ENCODE results near the gene COL21A1.

The COL21A1 gene

DNA sequence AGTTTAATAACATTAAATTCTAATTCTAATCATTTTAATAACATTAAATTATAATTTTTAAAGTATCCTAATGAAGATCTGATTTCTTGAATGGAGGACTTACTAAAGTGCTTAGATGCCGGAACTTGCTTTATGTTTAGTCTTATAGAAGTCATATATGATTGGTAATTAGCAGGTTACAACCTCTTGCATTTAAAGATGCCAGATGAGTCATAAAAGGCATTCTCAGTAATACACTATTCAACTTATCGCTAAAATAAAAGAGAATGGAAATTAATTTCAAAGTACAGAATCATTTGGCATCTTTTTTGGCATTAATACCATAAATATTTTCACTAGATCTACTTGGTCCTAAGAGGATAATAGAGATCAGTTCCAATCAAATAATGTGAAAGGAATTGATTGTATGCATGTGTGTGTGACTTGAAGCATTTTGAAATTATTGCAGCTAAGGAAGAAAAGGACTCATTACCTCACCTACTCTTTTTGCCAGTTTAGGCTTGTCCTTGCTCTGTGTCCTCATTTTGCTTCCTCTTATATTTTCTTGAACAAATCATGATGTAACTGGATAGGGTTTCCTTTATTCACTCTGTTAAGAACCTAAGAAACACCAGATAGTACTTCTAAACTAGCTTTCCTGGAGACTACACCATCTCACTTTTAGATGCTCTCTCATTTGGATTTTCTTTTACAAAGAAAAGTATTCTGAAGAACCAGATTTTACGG is 2.7 kb downstream of the COL21A1 start:
- DNase-seq: no peak

DNA sequence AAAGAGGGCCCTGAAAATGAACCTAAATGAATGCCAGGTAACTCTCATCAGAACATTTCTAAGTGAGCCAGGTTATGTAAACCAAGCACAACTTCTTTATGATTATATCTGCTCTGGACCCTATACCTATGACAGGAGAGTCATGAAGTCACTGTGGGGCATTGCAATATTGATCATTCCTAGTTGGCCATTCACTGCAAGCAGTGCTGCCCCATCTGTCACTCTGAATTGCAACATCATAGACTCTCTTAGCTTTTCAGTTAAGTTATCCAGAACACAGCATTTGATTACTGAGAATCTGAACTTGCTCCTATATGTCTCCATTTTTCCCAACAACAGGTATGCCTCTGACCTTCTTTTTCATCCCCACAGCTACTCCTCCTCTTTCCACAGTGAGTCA is 3.3 kb downstream of the COL21A1 start:
- DNase-seq: no peak

DNA sequence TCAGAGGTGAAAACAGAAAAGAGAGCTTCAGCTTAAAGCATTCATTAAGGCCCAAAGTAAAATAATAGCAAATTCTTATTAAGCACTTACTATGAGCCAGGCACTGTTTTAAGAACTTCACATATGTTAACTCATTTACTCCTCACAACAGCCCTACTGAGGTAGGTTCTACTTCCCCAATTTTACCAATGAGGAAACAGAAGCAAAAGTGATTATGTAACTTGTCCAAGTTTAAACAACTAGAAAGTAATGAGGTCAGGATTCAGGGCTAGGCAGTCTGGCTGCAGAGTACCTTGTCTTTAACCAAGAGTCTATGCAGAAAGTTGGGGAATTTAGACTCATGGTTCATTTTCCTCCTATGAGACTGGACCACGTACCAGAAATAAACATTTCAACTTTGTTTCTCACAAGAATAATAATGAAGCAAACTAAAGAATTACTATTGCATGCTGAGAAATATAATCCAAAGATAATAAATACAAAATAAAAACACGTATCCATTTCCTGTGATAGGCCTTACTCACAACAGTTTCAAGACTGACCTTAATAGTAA is 3.8 kb downstream of the COL21A1 start:
- DNase-seq: no peak

DNA sequence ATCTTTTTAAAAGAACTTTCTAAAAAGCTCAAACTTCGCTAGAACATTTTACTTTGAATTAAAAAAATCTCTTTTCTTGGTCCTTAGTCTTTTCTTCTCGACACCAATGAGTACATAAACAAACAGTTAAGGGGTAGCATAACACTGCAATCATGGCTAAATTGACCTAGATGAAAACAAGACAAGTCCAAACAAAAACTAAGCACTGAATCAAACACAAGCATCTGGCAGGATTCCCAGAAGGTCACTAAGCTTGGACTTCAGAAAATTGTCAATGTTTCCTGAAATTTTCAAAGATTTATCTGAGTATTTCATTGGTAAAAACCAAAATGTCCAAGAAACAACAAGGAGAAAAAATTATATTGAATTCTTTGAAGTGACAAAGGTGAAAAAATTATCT is 5.0 kb downstream of the COL21A1 start:
- DNase-seq: peak in 1 of 2 experiments; percentile 31

DNA sequence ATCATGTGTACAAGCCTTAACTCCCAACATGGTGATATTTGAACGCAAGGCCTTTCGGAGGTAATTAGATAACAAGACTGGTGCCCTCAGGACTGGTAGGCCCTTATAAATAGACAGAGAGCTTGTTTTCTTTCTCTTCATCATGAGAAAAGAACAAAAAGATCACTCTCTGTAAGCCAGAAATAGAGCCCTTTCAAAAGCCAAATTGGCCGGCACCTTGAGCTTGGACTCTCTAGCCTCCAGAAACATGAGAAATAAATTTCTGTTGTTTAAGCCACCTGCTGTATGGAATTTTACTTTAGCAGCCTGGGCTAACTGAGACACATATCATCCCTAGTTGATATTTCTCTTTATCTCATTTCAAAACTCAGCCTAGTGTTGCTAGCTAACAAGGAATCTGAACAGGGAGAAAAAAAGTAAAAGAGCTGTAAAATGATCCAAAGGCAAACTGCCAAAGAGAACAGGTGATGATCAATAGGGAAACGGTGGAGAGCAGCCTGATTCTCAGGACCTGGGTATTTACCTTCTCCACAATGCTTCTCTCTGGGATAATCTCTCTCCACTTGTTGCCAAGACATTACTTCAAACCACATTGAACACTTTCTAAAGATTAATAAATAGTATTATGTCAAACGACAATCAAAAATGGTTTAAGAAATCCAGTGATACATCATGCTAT is 6.1 kb downstream of the COL21A1 start:
- peak in 1 of 2 experiments; percentile 49 for DNase-seq

DNA sequence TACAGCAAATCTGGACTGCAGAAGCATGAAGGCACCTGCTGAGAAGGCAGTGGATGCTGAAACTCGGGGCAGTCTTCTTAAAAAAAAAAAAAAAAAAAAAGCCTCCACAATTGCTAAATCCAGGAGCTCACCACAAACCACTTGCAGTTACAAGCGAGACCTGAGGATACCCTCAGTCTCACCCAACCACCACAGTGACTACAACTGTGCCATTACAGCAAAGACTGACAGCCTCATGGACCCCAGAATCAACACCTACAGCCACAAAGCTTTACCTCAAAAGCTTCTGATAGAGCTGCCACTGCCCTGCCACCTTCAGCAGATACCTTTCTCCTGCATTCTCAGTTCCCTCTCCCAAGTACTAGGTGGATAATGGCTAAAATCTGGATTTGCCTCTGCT is 9.0 kb downstream of the COL21A1 start:
- no peak for DNase-seq

DNA sequence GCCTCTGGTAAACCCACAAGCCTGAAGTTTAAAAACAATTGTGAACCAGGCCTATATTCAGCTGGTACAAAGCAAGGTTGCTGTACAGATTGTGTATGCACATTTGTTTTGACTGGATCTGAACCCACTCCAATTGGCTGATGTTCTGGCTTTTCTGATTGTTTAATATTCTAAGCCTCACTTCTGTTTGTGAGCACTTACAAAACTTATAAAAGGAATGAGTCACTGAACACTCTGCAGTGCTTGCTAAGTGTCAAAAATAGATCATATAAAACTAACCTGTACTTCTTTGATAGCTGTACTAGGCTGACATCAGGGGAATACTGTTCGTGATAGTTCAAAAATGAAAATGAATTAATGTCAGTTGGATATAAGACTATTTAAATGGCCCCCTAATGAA is 12.1 kb downstream of the COL21A1 start:
- DNase-seq: no peak

DNA sequence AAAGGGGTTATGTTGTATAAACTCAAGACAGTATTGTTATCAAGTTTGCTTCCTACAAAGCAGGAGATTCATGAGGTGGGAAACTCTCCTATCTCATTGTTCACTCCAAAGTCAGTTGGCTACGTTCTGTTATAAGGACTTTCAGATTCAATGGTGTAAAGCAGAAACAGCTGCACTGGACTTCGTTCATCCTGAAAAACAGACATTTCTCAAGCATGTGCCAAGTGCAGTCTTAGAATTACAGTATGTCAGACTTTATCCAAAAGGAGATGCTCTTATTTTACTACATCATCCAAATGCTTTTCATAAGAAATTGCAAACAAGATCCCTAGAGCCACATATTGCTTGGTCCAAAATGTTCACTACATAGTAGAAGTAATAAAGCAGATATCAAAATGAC is 14.9 kb downstream of the COL21A1 start:
- DNase-seq: no peak

DNA sequence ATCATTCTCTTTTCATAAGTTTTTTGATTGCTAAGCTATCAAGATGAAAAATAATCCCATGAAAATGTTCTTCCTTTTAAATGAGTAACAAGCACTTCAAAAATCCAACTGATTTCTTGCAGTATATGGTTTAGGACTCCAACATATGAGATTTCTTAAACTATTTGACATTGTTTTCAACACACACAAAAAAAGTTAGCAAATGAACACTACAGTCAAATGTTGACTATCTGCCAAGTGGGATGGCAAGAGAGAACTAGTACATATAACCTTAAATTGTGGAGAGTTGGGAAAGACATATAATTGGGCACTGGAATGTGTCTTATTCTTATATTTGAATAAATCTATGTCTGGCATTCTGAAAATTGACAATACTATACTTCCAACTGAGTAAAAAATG is 15.6 kb downstream of the COL21A1 start:
- no peak for DNase-seq

DNA sequence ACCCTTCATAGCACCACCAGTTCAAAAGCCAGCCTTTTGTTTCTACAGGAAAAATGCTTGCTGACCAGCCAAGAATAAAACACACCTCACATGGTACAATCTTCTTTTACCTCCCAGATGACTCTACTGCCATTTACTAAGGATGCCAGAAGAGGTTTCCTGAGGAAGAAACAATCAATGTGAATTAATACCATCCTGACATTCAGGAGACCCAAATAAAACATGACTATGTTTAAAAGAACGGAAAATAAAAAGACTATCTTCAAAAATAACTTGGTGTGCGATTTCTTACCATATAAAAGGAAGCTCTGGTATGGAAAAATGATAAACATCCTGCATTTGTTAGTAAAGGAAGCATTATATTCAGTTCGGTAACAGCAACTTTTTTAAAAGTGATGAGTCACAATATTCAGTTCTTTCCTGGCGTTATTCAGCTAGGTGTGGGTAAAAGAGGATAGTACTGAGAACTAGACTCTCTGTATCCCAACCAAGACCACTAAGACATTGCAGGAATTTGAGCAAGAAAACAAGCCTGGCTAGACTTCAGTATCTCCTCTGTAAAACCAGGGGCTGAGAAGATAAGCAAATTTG is 16.3 kb downstream of the COL21A1 start:
- DNase-seq: no peak

DNA sequence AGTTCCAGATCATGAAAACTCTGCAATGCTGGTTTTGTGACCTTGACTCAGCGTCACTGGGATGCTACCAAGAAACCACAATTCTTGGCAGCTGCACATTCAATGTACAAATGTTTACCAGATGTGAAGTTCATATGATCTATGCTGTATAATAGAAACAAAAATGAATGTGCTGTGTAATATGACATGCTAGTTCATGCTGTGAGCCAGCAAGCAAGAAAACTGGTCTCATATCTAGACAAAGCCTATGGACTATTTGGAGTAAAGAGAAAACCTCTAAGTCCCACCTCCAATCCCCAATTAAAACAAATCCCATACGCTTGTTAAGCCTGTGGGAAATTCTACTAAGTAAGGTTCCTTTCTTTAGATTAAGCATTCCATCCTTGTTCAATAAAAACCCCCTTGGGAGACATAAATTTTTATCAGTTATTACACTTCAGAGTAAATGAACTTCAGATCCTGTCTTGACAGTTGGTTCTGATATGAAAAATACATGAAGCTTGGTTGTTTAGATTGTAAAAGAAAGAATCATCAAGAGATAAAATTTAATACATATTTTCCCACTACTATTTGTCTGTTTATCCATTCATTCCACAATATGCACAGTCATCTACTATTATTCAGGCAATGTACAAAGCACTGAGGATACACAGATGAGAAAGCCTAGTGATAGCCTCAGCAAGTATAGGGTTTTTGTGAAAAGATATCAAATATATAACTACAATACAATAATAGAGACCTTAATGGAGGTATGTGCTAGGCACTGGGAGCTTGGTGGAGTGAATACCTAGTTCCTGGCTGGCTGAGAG is 20.1 kb downstream of the COL21A1 start:
- DNase-seq: no peak

DNA sequence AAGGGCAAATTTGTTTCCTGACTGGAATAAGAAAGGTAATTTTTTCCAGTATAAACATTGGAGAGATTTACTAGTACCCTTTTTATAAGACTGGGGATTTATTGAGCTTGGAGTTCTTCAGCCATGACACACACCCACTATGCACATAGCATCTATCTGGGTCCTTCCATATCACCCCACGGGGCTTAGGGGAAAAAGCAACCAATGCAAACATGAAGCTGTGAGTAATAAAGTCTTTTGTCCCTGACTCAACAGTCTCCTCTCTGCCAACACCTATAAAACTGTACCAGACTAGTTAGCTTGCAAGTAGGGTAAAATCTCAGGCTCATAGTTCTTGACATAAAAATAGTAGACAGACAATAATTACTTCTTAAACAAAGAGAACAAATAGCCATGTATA is 23.4 kb downstream of the COL21A1 start:
- no peak for DNase-seq

DNA sequence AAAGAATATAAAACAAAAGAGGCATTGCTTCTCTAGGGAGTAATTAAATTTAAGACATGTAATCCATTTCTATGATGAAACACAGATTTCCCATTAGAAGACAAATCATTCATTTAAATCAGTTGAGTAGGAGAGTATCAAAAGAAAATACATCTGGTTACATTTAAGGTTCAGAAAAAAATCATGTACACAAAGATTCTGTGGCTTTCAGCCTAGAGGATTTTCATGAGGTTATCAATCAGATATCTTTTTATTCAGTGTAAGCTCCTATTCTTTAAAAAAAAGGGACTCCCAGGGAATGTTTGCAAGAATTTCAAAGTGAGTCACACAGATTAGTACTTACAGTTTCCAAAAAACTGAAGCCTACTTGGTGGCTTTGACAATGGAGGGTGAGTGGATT is 24.9 kb downstream of the COL21A1 start:
- DNase-seq: no peak

DNA sequence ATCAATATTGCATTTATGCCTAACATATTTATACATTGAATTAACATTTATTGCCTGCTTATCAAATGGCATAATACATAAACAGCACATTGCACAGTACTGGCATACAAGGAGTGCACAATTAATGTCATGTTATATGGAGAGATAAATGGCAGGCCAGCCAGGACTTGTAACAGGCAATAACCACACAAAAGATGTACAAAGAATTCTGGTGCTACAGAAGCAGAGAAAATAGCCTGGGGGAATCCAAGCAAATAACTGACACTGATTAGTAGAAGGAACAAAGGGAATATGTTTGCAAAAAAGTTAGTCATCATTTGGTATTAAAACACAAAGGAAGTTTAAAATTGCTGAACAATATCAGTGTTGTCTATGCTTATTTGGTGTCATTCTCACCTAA is 27.3 kb downstream of the COL21A1 start:
- DNase-seq: no peak

DNA sequence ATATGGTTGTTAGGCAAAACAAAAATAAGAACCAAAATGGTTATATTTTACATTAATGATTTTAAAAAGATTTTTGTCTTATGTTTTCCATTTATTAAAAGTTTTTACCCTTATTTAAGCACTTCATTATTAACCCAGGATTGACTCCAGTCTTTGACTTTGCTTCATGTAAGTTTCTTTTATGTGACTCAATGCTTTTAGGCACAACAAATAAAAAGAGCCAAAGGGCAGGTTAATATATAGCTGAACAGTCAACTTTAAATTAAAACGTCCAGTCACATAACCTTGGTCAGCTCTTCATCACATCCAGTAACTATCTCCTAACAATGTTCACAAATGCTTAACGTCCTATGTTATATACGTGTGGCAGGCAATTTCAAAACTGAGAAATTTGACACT is 32.7 kb downstream of the COL21A1 start:
- DNase-seq: no peak

DNA sequence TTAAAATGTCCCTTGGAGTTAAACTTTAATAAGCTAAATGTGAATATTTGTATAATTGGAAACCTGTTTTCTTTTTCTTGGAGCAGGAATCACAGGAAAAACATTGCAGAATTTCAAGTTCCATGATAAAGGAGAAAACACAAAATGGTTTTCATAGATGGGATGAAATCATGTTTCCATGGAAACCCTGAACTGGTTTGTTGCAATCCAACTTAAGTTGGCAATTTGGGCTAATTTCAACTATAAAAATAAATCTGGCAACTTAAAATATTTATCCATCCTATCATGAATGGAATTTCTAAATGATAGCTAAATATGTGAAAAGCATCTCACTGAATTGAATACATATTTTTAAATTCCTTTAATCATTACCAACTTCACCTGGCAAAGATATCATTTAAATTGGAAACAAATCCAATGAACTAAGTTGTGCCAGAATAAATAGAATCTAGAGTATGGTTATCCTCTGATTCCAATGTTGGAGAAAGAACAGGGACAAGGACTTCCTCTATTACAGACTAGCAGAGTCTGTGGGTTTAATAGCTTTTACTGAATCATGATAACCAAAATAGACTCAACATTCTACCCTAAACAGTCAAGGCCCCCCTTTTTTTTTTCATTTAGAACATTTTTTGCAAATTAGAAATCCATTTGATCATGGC is 33.2 kb downstream of the COL21A1 start:
- no peak for DNase-seq

DNA sequence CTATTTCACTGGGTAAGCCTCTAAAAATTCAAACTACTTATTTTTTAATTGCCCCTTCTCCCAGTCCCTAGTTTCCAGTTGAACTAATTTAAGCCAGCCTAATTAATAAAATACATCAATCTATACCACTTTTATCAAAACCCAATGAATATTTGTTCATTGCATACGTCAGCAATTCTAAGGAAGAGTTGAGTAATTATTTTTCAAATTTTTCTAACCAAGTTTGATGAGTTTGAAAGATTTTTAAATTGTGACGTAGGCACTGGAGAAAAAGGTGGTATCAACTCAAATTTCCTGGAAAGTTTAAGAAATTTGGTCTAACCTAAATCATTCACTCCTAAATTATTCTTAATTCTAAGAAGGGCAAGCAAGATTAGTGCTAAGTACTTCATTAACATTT is 35.7 kb downstream of the COL21A1 start:
- DNase-seq: no peak

DNA sequence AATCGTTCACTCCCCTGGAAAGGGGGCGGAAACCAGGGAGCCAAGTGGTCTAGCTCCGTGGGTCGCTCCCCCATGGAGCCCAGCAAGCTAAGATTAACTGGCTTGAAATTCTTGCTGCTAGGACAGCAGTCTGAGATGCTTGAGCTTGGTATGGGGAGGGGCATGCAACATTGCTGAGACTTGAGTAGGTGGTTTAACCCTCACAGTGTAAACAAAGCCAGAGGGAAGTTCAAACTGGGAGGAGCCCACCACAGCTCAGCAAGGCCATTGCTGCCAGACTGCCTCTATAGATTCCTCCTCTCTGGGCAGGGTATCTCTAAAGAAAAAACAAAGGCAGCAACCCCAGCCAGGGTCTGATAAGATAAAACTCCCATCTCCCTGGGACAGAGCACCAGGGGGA is 43.2 kb downstream of the COL21A1 start:
- no peak for DNase-seq

DNA sequence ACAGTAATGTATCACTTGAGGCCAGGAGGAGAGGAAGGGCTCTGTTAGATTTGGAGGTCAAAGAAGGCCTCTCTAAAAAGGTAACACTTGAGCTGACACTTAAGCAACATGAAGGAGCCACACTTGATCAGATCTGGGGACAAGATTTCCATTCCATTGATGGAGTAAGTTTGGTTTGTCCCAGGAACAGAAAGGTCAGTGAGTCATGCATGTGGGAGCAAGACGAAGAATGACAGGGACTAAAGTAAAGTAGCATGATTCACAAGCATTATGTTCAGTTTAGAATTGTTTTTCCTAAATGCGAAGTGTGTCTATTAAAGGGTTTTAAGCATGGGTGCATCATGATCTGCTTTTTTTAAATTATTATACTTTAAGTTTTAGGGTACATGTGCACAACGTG is 47.4 kb downstream of the COL21A1 start:
- no peak for DNase-seq

DNA sequence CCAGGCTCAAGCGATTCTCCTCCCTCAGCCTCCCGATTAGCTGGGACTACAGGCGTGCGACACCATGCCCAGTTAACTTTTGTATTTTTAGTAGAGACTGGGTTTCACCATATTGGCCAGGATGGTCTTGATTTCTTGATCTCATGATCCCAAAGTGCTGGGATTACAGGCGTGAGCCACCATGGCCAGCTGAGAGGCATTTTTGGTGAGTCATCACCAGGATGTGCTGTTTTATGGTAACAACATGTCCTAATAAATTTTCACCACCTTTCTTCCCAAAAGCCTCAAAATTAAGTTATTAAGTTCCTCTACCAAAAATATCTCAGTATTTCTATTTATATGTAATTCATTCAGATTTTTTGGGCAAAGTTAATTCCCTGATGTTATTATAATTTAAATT is 53.5 kb downstream of the COL21A1 start:
- DNase-seq: no peak

DNA sequence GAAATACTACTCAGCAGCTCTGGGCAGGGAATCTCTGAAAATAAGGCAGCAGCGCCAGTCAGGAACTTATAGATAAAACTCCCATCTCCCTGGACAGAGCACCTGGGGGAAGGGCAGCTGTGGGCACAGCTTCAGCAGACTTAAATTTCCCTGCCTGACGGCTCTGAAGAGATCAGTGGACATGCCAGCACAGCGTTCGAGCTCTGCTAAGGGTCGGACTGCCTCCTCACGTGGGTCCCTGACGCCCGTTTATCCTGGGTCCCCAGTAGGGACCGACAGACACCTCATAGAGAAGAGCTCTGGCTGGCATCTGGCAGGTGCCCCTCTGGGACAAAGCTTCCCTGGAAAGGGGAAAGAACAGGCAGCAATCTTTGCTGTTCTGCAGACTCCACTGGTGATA is 59.0 kb downstream of the COL21A1 start:
- DNase-seq: no peak

DNA sequence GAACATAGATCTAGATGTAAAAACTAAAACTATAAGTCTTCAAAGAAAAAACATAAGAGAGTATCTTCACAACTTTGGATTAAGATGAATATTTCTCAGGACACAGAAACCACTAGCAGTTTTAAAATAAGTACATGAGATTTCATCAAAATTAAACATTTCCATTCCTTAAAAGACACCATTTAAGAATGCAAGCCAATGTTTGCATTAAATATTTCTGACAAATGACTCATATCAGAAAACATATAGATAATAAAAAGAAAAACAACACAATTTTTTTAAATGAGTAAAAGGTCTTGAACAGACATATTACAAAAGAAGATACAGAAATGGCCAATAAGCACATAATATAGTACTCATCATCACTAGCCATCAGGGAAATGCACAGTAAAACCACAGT is 59.7 kb downstream of the COL21A1 start:
- DNase-seq: no peak

DNA sequence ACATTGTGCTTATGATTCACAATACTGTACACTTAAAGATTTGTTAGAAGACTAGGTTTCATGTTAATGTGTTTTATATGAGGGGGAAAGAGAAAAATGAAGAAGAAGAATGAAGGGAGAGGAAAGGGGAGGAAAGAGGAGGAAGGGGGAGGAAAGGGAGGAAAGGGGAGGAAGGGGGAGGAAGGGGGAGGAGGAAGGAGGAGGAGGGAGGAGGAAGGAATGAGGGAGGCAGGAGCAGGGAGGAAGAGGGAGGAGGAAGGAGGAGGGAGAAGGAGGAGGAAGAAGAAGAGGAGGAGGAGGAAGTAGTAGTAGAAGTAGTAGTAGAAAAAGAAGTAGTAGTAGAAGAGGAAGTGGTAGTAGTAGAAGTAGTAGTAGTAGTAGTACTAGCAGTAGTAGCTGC is 70.6 kb downstream of the COL21A1 start:
- DNase-seq: no peak

Data from NCI-H446 (cell line).